ENCODE results near the gene KRTAP19-8. TPM values are rescaled to one million over a fixed set of nuclear protein-coding genes. Genes with fewer than 3 reads are reported as not detected.

Gene KRTAP19-8
- polyA plus RNA-seq, 2 of the 4 experiments (the other 2 are of a cell fraction): not detected

DNA sequence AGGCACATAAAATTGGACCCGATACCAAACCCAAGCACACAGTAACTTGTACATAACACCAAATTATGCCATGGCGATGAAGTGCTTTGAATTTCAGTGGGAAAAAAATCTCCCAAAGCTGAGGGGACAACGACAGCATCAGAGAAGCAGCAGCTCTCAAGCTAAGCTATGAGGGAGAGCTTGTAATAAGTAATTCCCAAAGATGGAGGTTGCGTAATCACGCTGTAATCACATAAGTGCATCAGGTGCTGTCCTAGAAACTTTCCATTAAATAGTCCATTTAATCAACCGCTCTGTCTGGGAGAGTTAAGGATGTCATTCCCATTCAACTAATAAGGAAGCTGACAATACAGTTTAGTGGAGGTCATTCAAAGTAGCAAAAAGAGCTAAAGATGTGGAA, 37.6 kb upstream of the KRTAP19-8 start:
- ATAC-seq (no peak), FAIRE-seq (no peak), DNase-seq (ENCODE audit: low read depth in 1 of 2, low spot score in 1 of 2) (no peak)
- H3K9me3 ChIP-seq: no peaks in the 10 kb centered on the region
- ChIA-PET CTCF (interaction anchor here (1.1 to 1.5 kb wide), 2 partner anchors 10 to 21 kb away, joined by 3 to 5 read pairs; no protein-coding TSS in a partner anchor), POLR2A (no interaction called here)
- no peak overlapping the region for H3K27ac ChIP-seq
- no peaks in the 10 kb centered on the region for H3K4me1 ChIP-seq
- H3K4me3 ChIP-seq: no peak overlapping the region
- no peak overlapping the region for H3K4me2 ChIP-seq
- TF ChIP-seq MYC (IDR thresholded peaks at IDR 0.05; ENCODE audit: borderline replicate concordance, low read length): no peak
- TF ChIP-seq CEBPB (IDR thresholded peaks at IDR 0.05): peak in 1 of 2 experiments; percentile 27; a peak in 1 of 4 replicates
- 23% methylated on average over 6 of the region's 6 CpGs for WGBS (ENCODE audit: missing lambda C conversion rate)

DNA sequence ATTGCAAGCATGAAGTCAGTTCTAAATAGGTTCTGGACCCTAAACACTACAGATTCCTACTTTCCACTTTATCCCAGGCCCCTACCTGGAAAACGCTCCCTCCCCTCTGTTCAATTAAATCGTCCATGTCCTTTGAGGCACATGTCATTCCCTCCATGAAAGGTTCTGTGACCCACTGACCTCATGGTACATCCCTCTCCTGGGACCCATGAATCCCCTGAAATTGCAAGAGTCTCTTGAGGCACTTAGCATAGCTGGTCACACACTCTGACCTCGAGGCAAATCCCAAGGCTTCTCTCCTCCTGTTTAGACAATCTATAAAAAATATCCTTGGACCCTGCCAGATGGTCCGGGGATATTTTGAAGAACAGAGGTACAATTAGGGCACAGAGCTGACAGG, 34.3 kb upstream of the KRTAP19-8 start:
- Histone ChIP-seq H3K4me3 (no peak overlapping the region), H3K27ac (no peak overlapping the region), H3K4me1 (no peaks in the 10 kb centered on the region), H3K9me3 (no peaks in the 10 kb centered on the region), H3K4me2 (no peak overlapping the region)
- ChIA-PET CTCF (no interaction called here), POLR2A (no interaction called here)
- TF ChIP-seq, protein P1, sequence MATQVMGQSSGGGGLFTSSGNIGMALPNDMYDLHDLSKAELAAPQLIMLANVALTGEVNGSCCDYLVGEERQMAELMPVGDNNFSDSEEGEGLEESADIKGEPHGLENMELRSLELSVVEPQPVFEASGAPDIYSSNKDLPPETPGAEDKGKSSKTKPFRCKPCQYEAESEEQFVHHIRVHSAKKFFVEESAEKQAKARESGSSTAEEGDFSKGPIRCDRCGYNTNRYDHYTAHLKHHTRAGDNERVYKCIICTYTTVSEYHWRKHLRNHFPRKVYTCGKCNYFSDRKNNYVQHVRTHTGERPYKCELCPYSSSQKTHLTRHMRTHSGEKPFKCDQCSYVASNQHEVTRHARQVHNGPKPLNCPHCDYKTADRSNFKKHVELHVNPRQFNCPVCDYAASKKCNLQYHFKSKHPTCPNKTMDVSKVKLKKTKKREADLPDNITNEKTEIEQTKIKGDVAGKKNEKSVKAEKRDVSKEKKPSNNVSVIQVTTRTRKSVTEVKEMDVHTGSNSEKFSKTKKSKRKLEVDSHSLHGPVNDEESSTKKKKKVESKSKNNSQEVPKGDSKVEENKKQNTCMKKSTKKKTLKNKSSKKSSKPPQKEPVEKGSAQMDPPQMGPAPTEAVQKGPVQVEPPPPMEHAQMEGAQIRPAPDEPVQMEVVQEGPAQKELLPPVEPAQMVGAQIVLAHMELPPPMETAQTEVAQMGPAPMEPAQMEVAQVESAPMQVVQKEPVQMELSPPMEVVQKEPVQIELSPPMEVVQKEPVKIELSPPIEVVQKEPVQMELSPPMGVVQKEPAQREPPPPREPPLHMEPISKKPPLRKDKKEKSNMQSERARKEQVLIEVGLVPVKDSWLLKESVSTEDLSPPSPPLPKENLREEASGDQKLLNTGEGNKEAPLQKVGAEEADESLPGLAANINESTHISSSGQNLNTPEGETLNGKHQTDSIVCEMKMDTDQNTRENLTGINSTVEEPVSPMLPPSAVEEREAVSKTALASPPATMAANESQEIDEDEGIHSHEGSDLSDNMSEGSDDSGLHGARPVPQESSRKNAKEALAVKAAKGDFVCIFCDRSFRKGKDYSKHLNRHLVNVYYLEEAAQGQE (IDR thresholded peaks at IDR 0.05): no peak
- TF ChIP-seq RCOR1 (IDR thresholded peaks at IDR 0.05; ENCODE audit: low read depth, low read length) (no peak), RARB (CRISPR knock-in tag; IDR thresholded peaks at IDR 0.05) (no peak), SMC3 (IDR thresholded peaks at IDR 0.05) (no peak), EHF (CRISPR knock-in tag; IDR thresholded peaks at IDR 0.05) (no peak), USF2 (IDR thresholded peaks at IDR 0.05) (no peak)
- TF ChIP-seq, protein P2, sequence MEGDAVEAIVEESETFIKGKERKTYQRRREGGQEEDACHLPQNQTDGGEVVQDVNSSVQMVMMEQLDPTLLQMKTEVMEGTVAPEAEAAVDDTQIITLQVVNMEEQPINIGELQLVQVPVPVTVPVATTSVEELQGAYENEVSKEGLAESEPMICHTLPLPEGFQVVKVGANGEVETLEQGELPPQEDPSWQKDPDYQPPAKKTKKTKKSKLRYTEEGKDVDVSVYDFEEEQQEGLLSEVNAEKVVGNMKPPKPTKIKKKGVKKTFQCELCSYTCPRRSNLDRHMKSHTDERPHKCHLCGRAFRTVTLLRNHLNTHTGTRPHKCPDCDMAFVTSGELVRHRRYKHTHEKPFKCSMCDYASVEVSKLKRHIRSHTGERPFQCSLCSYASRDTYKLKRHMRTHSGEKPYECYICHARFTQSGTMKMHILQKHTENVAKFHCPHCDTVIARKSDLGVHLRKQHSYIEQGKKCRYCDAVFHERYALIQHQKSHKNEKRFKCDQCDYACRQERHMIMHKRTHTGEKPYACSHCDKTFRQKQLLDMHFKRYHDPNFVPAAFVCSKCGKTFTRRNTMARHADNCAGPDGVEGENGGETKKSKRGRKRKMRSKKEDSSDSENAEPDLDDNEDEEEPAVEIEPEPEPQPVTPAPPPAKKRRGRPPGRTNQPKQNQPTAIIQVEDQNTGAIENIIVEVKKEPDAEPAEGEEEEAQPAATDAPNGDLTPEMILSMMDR (IDR thresholded peaks at IDR 0.05): no peak
- no peak for FAIRE-seq
- WGBS (ENCODE audit: missing lambda C conversion rate): 0% methylated on average over 4 of the region's 4 CpGs
- DNase-seq (ENCODE audit: low read depth in 1 of 2, low spot score in 1 of 2): no peak
- no peak for ATAC-seq

GRCh38 chr21:31064803-31065202, 26.5 kb upstream of the KRTAP19-8 start:
- Histone ChIP-seq H3K4me2 (no peak overlapping the region), H3K4me1 (no peaks in the 10 kb centered on the region), H3K27ac (no peak overlapping the region), H3K9me3 (no peaks in the 10 kb centered on the region), H3K4me3 (no peak overlapping the region)
- WGBS (ENCODE audit: missing lambda C conversion rate): 5% methylated on average over 3 of the region's 3 CpGs
- DNase-seq (ENCODE audit: low read depth in 1 of 2, low spot score in 1 of 2) (no peak), ATAC-seq (no peak), FAIRE-seq (no peak)
- TF ChIP-seq PHF8 (IDR thresholded peaks at IDR 0.05; ENCODE audit: borderline replicate concordance, low read depth): no peak
- ChIA-PET POLR2A (no interaction called here), CTCF (no interaction called here)

DNA sequence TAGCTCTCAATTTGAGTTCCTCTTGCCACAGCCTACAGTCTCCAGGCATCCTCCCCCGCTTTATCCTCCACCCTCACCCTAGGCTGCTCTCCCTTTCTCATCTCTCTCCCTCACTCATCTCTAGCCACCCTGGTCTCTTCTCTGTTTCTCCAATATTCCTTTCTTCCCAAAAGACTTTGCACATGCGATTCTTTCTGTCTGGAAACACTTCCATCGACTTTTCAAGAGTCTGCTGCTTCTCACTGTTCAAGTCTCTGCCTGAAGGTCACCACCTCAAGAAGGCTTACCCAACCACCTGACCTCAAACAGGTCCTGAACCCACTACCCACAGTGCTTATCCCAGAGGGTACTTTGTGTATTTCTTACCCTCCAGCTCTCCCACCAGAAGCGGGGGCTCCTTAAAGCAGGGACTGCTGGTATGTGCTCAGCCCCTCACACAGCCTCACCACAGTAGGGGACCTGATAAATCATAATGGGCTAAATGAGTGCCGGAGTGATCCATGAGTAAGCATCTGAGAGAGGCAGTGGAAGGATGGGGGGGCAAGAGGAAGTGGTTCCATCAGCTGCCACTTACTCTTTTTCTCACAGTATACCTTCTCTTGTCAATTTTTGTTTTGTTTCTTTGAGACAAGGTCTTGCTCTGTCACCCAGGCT, 14.3 kb upstream of the KRTAP19-8 start:
- DNase-seq (ENCODE audit: low read depth in 1 of 2, low spot score in 1 of 2) (no peak), FAIRE-seq (no peak), ATAC-seq (no peak)
- ChIA-PET CTCF (interaction anchor here (1.2 kb wide), 1 partner anchor 22 kb away, joined by 3 read pairs; no protein-coding TSS in a partner anchor), POLR2A (no interaction called here)
- 3% methylated on average over 4 of the region's 5 CpGs for WGBS (ENCODE audit: missing lambda C conversion rate)
- Histone ChIP-seq H3K4me2 (no peak overlapping the region), H3K27ac (no peak overlapping the region), H3K4me3 (no peak overlapping the region), H3K4me1 (no peaks in the 10 kb centered on the region), H3K9me3 (no peaks in the 10 kb centered on the region)
- TF ChIP-seq FOXS1 (CRISPR knock-in tag; IDR thresholded peaks at IDR 0.05): no peak
- no peak for TF ChIP-seq SREBF2 (IDR thresholded peaks at IDR 0.05)
- no peak for TF ChIP-seq HOXB13 (CRISPR knock-in tag; IDR thresholded peaks at IDR 0.05; ENCODE audit: low read depth)
- TF ChIP-seq EP300 (IDR thresholded peaks at IDR 0.05): no peak
- no peak for TF ChIP-seq HEYL (CRISPR knock-in tag; IDR thresholded peaks at IDR 0.05)
- TF ChIP-seq NPAS2 (CRISPR knock-in tag; IDR thresholded peaks at IDR 0.05; ENCODE audit: borderline replicate concordance): no peak
